Gastrocnemius medialis (tissue), 4 donors: ENCODE data around the gene PAX5.

Experiments
- CTCF ChIP-seq, 5 experiments: fragments of 450-650 bp in 3 of 5; fragments of 200-600 bp in 2 of 5; sonication (generic) in 2 of 5; IDR thresholded peaks in 4 of 5; conservative IDR thresholded peaks in 1 of 5; 1 replicate in 4 of 5; 2 replicates in 1 of 5; pipeline ENCODE4 v1.5.1; 2016 to 2019; ENCODE audit warnings: antibody characterized with exemption in 5 of 5, mild to moderate bottlenecking in 3 of 5, moderate library complexity in 3 of 5
- POLR2A ChIP-seq, 2 donors: fragments of 450-650 bp; IDR thresholded peaks; one replicate each; pipeline ENCODE4 v1.6.1; 2017; ENCODE audit warnings: antibody characterized with exemption in 2 of 2, mild to moderate bottlenecking in 2 of 2, moderate library complexity in 2 of 2

- TF ChIP-seq CTCF (IDR thresholded peaks at IDR 0.05 in 4 of 5, conservative IDR thresholded peaks at IDR 0.05 in 1 of 5) (no peak), POLR2A (IDR thresholded peaks at IDR 0.05) (no peak)
Observed at GRCh38 chr9:36816371-36816770, 217.7 kb downstream of the PAX5 start.
